ENCODE data around the gene ZNF32. TPM values are rescaled to one million over a fixed set of nuclear protein-coding genes. Genes with fewer than 3 reads are reported as not detected.
"Not testable (repeated sequence)": the region's sequence is repeated elsewhere in the genome, so short reads cannot be mapped to it uniquely, and the experiment has no call there.

ZNF32 gene
- total and polyA plus RNA-seq, 8 donors: 29.1 to 59.5 (median 52.8) TPM

DNA sequence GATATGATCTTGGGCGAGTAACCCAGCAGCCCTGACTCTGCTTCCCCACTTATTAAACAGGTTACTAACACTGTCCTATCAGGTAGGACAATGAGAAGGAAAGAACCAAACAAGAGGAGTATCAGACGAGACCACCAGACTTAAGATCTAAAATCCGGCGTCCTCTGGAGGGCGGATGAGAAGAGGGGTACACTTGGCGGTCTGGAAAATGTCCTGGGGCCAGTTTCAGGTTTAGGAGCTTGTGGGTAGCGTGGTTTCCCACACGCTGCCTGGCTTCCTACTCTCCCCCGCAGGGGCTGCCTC is 635 bp downstream of the ZNF32 start:
- H3K4me1 ChIP-seq: peaks cover 0 to 8% of the 10 kb centered on the region in 2 donors
- no peak for DNase-seq
- TF ChIP-seq, protein P1, sequence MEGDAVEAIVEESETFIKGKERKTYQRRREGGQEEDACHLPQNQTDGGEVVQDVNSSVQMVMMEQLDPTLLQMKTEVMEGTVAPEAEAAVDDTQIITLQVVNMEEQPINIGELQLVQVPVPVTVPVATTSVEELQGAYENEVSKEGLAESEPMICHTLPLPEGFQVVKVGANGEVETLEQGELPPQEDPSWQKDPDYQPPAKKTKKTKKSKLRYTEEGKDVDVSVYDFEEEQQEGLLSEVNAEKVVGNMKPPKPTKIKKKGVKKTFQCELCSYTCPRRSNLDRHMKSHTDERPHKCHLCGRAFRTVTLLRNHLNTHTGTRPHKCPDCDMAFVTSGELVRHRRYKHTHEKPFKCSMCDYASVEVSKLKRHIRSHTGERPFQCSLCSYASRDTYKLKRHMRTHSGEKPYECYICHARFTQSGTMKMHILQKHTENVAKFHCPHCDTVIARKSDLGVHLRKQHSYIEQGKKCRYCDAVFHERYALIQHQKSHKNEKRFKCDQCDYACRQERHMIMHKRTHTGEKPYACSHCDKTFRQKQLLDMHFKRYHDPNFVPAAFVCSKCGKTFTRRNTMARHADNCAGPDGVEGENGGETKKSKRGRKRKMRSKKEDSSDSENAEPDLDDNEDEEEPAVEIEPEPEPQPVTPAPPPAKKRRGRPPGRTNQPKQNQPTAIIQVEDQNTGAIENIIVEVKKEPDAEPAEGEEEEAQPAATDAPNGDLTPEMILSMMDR (IDR thresholded peaks at IDR 0.05): no peak
- H3K27ac ChIP-seq: peak overlapping the region; percentile 71 to 74
- intact Hi-C loops (cut with DNase I): no loop called here
- no peak for ATAC-seq
- H3K9me3 ChIP-seq: peaks cover 16 to 37% of the 10 kb centered on the region in 2 donors
- H3K36me3 ChIP-seq: peaks cover 9 to 30% of the 10 kb centered on the region in 2 donors
- H3K4me3 ChIP-seq: peak overlapping the region; percentile 56 to 79
- H3K27me3 ChIP-seq: peaks cover 0 to 4% of the 10 kb centered on the region in 2 donors

DNA sequence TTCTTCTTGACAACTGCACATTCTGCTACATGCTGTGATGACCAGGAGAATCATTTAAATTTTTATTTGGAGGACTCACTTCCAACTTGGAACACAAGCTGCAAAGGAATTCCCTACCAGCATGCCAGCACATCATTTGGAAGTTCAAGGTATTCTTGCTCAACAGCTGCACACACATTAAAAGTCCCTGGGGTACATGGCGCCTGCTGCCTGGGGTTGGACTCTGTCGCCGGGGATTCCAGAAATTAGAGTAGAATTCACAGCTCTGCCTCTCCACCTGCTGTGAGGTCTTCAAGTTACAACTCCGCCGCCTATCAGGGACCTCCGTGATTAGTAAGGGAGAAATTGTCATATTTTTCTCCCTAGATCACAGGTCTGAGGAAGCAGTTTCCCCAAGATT is 1.1 kb downstream of the ZNF32 start:
- intact Hi-C loops (cut with DNase I): no loop called here
- Histone ChIP-seq H3K27ac (no peak overlapping the region), H3K4me3 (peak overlapping the region in 1 of 2 donors; percentile 56), H3K4me1 (peaks cover 0 to 8% of the 10 kb centered on the region in 2 donors), H3K27me3 (no peaks in the 10 kb centered on the region), H3K9me3 (peaks cover 16 to 41% of the 10 kb centered on the region in 2 donors), H3K36me3 (peaks cover 9 to 35% of the 10 kb centered on the region in 2 donors)
- no peak for DNase-seq
- TF ChIP-seq, protein P1 (IDR thresholded peaks at IDR 0.05): no peak
- no peak for ATAC-seq

DNA sequence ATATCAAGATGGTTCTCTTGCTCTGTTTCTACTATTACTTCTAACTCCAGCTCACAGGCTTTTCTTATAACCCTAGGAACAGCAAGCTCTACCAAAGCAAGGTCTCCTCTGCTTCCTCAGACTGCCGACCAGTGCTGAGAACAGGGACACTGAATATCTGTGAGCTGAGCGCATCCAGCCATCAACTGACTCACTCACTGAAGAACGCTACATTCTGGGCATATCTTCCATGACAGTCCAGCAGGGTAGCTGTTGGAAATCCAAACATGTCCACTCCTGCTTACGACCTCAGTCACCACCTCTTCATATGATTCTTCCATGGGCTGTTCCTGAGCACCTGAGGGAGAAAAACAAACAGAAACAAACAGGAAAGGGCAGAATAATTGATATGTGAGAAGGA is 2.8 kb downstream of the ZNF32 start:
- no peak overlapping the region for H3K4me3 ChIP-seq
- intact Hi-C loops (cut with DNase I): no loop called here
- H3K36me3 ChIP-seq: peaks cover 9 to 35% of the 10 kb centered on the region in 2 donors
- H3K27me3 ChIP-seq: no peaks in the 10 kb centered on the region
- DNase-seq (no peak), ATAC-seq (no peak)
- H3K4me1 ChIP-seq: peaks cover 0 to 8% of the 10 kb centered on the region in 2 donors
- peaks cover 16 to 59% of the 10 kb centered on the region in 2 donors for H3K9me3 ChIP-seq
- TF ChIP-seq, protein P1 (IDR thresholded peaks at IDR 0.05): no peak
- H3K27ac ChIP-seq: no peak overlapping the region

DNA sequence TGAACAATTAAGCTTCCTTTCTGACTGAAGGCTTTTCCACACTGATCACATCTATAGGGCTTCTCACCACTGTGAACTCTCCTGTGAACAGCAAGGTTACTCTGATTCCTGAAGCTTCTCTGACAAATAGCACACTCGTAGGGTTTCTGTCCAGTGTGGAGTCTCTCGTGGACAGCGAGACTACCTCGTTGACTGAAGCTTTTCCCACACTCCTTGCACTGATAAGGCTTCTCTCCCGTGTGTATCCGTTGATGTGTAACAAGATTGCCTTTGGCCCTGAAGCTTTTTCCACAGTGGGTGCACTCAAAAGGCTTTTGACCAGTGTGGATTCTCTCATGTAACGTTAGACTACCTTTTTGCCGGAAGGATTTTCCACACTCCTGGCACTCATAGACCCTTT is 4.4 kb downstream of the ZNF32 start:
- TF ChIP-seq, protein P1 (IDR thresholded peaks at IDR 0.05): no peak
- no peak for DNase-seq
- H3K27me3 ChIP-seq: no peaks in the 10 kb centered on the region
- no peak for ATAC-seq
- H3K4me1 ChIP-seq: peaks cover 0 to 5% of the 10 kb centered on the region in 2 donors
- H3K27ac ChIP-seq: no peak overlapping the region
- intact Hi-C loops (cut with DNase I): no loop called here
- peaks cover 9 to 35% of the 10 kb centered on the region in 2 donors for H3K36me3 ChIP-seq
- peaks cover 16 to 70% of the 10 kb centered on the region in 2 donors for H3K9me3 ChIP-seq
- H3K4me3 ChIP-seq: no peak overlapping the region

DNA sequence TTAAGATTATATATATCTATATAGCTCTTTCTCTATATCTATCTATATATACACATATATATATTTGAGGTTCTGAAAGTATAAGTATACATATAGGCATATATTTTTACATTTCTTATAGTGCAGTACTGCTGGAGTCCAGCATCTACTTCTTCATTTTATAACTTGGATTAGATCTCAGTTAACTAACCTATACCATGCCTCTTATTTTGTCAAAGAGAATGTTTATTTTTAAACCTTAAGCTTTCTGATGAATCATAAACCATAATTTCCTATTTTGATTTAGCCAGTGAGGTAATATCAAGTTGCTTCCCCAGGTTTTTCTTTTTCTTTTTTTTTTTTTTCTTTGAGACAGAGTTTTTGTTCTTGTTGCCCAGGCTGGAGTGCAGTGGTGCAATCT is 8.1 kb downstream of the ZNF32 start:
- Histone ChIP-seq H3K36me3 (peaks cover 9 to 30% of the 10 kb centered on the region in 2 donors), H3K4me1 (no peaks in the 10 kb centered on the region), H3K27ac (no peak overlapping the region), H3K27me3 (no peaks in the 10 kb centered on the region), H3K4me3 (no peak overlapping the region), H3K9me3 (peaks cover 10 to 87% of the 10 kb centered on the region in 2 donors)
- TF ChIP-seq, protein P1 (IDR thresholded peaks at IDR 0.05): no peak
- intact Hi-C loops (cut with DNase I): no loop called here
- ATAC-seq (no peak), DNase-seq (no peak)

DNA sequence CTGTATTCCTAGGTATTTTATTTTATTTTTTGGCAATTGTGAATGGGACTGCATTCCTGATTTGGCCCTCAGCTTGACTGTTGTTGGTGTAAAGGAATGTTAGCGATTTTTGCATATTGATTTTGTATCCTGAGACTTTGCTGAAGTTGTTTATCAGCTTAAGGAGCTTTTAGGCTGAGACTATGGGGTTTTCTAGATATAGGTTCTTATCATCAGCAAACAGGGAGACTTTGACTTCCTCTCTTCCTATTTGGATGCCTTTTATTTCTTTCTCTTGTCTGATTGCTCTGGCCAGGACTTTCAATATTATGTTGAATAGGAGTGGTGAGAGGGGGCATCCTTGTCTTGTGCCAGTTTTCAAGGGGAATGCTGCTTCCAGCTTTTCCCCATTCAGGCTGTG is 12.9 kb downstream of the ZNF32 start:
- H3K9me3 ChIP-seq: peaks cover 0 to 67% of the 10 kb centered on the region in 2 donors
- H3K4me1 ChIP-seq; ATAC-seq; DNase-seq; H3K27ac ChIP-seq; H3K36me3 ChIP-seq; intact Hi-C loops (cut with DNase I); H3K4me3 ChIP-seq; H3K27me3 ChIP-seq: not testable (repeated sequence)
